Measurements from ENCODE around the gene SERPINA5.

The SERPINA5 gene

GRCh38 chr14:94569381-94570001 lies 11.7 kb upstream of the SERPINA5 start:
- CTCF ChIA-PET = interaction anchor here (2.4 kb wide), 1 partner anchor 20 kb away, joined by 8 read pairs; no protein-coding TSS in a partner anchor
- H3K4me3 ChIP-seq (ENCODE audit: low read depth, low read length) = no peak overlapping the region
- no peak overlapping the region for H3K27ac ChIP-seq (ENCODE audit: extremely low read depth, low read depth, low read length)
- H3K4me1 ChIP-seq (ENCODE audit: control insufficient read depth, insufficient read depth, low read length) = no peaks in the 10 kb centered on the region
- no peaks in the 10 kb centered on the region for H3K36me3 ChIP-seq (ENCODE audit: control insufficient read depth in 2 of 2, insufficient read depth in 1 of 2, low read length in 2 of 2)
- POLR2A ChIA-PET = no interaction called here
- no peak for TF ChIP-seq ZNF121 (tag by site-specific recombination; IDR thresholded peaks at IDR 0.05)
- no peak for TF ChIP-seq ZNF202 (tag by site-specific recombination; IDR thresholded peaks at IDR 0.05; ENCODE audit: borderline replicate concordance)
- no peak for TF ChIP-seq PRDM2 (tag by site-specific recombination; IDR thresholded peaks at IDR 0.05; ENCODE audit: borderline replicate concordance)
- TF ChIP-seq ZNF600 (tag by site-specific recombination; IDR thresholded peaks at IDR 0.05) = no peak
- no peak for TF ChIP-seq KLF8 (tag by site-specific recombination; IDR thresholded peaks at IDR 0.05)
- TF ChIP-seq ZNF654 (tag by site-specific recombination; IDR thresholded peaks at IDR 0.05; ENCODE audit: low read depth) = no peak
- TF ChIP-seq ZNF423 (tag by site-specific recombination; IDR thresholded peaks at IDR 0.05) = no peak
- TF ChIP-seq MYNN (tag by site-specific recombination; IDR thresholded peaks at IDR 0.05; ENCODE audit: borderline replicate concordance) = no peak
- TF ChIP-seq ZNF280D (tag by site-specific recombination; IDR thresholded peaks at IDR 0.05) = no peak
- TF ChIP-seq ZBTB11 (tag by site-specific recombination; conservative IDR thresholded peaks at IDR 0.05; ENCODE audit: low read depth) = no peak
- no peak for TF ChIP-seq ZNF112 (tag by site-specific recombination; IDR thresholded peaks at IDR 0.05)
- no peak for TF ChIP-seq ZBTB7A (tag by site-specific recombination; IDR thresholded peaks at IDR 0.05; ENCODE audit: low read depth)
- no peak for TF ChIP-seq KLF7 (tag by site-specific recombination; IDR thresholded peaks at IDR 0.05; ENCODE audit: borderline replicate concordance)
- no peak for TF ChIP-seq ZNF157 (tag by site-specific recombination; IDR thresholded peaks at IDR 0.05)
- TF ChIP-seq ZNF292 (tag by site-specific recombination; IDR thresholded peaks at IDR 0.05; ENCODE audit: borderline replicate concordance, low read depth) = no peak
- no peak for TF ChIP-seq ZNF169 (tag by site-specific recombination; IDR thresholded peaks at IDR 0.05)
- no peak for TF ChIP-seq ZXDB (tag by site-specific recombination; IDR thresholded peaks at IDR 0.05)
- no peak for TF ChIP-seq ZNF37A (tag by site-specific recombination; IDR thresholded peaks at IDR 0.05)
- no peaks in the 10 kb centered on the region for H3K9me3 ChIP-seq (ENCODE audit: control insufficient read depth, insufficient read depth, low read depth, low read length)

All from HEK293 (cell line).